Measurements from ENCODE around the gene MCCC1. TPM values are rescaled to one million over a fixed set of nuclear protein-coding genes. Genes with fewer than 3 reads are reported as not detected.

MCCC1 gene
- total RNA-seq, 4 donors from 2014 or later = 11.5 to 24.5 (median 20.6) TPM

GRCh38 chr3:182989566-182989965 is 109.7 kb downstream of the MCCC1 start:
- no peaks in the 10 kb centered on the region for H3K27me3 ChIP-seq

GRCh38 chr3:182986021-182986420 is 113.3 kb downstream of the MCCC1 start:
- in situ Hi-C loops (cut with MboI; ENCODE audit: low sequenced_read_pairs in 4 of 4) (no loop called here), intact Hi-C loops (cut with DNase I; ENCODE audit: low total_unique reads) (no loop called here)
- TF ChIP-seq, protein P1, sequence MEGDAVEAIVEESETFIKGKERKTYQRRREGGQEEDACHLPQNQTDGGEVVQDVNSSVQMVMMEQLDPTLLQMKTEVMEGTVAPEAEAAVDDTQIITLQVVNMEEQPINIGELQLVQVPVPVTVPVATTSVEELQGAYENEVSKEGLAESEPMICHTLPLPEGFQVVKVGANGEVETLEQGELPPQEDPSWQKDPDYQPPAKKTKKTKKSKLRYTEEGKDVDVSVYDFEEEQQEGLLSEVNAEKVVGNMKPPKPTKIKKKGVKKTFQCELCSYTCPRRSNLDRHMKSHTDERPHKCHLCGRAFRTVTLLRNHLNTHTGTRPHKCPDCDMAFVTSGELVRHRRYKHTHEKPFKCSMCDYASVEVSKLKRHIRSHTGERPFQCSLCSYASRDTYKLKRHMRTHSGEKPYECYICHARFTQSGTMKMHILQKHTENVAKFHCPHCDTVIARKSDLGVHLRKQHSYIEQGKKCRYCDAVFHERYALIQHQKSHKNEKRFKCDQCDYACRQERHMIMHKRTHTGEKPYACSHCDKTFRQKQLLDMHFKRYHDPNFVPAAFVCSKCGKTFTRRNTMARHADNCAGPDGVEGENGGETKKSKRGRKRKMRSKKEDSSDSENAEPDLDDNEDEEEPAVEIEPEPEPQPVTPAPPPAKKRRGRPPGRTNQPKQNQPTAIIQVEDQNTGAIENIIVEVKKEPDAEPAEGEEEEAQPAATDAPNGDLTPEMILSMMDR (IDR thresholded peaks at IDR 0.05 in 4 of 5, conservative IDR thresholded peaks at IDR 0.05 in 1 of 5) = no peak
- TF ChIP-seq POLR2A (IDR thresholded peaks at IDR 0.05) = no peak
- Histone ChIP-seq H3K36me3 (no peaks in the 10 kb centered on the region), H3K4me1 (peaks cover 3 to 8% of the 10 kb centered on the region in 2 donors), H3K27me3 (no peaks in the 10 kb centered on the region), H3K27ac (no peak overlapping the region), H3K4me3 (no peak overlapping the region), H3K9me3 (no peaks in the 10 kb centered on the region)
- no peak for DNase-seq
- no peak for ATAC-seq

More at GRCh38 chr3:182989566-182989965, 109.7 kb downstream of the MCCC1 start:
- no peaks in the 10 kb centered on the region for H3K4me1 ChIP-seq
- DNase-seq (no peak), ATAC-seq (peak in 1 of 2 donors; percentile 21)
- intact Hi-C loops (cut with DNase I; ENCODE audit: low total_unique reads) (no loop called here), in situ Hi-C loops (cut with MboI; ENCODE audit: low sequenced_read_pairs in 4 of 4) (no loop called here)
- no peak overlapping the region for H3K27ac ChIP-seq
- TF ChIP-seq POLR2A (IDR thresholded peaks at IDR 0.05) = no peak
- TF ChIP-seq, protein P1 (IDR thresholded peaks at IDR 0.05 in 4 of 5, conservative IDR thresholded peaks at IDR 0.05 in 1 of 5) = no peak
- no peaks in the 10 kb centered on the region for H3K36me3 ChIP-seq
- H3K9me3 ChIP-seq = no peaks in the 10 kb centered on the region
- no peak overlapping the region for H3K4me3 ChIP-seq

GRCh38 chr3:182983876-182984275 is 115.4 kb downstream of the MCCC1 start:
- Histone ChIP-seq H3K27me3 (no peaks in the 10 kb centered on the region), H3K4me1 (peaks cover 11% of the 10 kb centered on the region in 2 donors), H3K27ac (no peak overlapping the region), H3K9me3 (no peaks in the 10 kb centered on the region), H3K4me3 (no peak overlapping the region), H3K36me3 (no peaks in the 10 kb centered on the region)
- no peak for DNase-seq
- in situ Hi-C loops (cut with MboI; ENCODE audit: low sequenced_read_pairs in 4 of 4) (no loop called here), intact Hi-C loops (cut with DNase I; ENCODE audit: low total_unique reads) (loop anchor here (5.0 kb wide), 1 partner anchor 57 kb away; no protein-coding TSS in a partner anchor)
- no peak for ATAC-seq
- TF ChIP-seq, protein P1 (IDR thresholded peaks at IDR 0.05 in 4 of 5, conservative IDR thresholded peaks at IDR 0.05 in 1 of 5) = no peak
- TF ChIP-seq POLR2A (IDR thresholded peaks at IDR 0.05) = no peak

DNA sequence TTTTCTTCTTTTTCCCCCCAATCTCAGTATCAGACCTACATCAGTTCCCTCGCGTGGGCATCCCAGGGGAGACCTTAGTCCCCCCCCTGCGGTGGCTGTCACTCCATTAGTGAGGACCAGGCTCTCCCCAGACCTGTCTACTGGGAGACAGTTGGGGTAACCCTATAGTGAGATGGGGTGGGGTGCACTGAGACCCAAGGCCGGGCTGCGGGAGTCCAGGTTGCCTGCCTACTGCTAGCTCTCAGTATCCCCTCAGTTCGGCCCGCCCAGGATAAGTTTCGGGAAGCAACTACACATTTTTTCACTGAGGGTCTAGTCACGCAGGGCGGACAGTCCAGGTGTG is 118.3 kb downstream of the MCCC1 start:
- TF ChIP-seq POLR2A (IDR thresholded peaks at IDR 0.05) = no peak
- TF ChIP-seq, protein P1 (IDR thresholded peaks at IDR 0.05 in 4 of 5, conservative IDR thresholded peaks at IDR 0.05 in 1 of 5) = no peak
- in situ Hi-C loops (cut with MboI; ENCODE audit: low sequenced_read_pairs in 4 of 4) (no loop called here), intact Hi-C loops (cut with DNase I; ENCODE audit: low total_unique reads) (loop anchor here (5.0 kb wide), 1 partner anchor 54 kb away; no protein-coding TSS in a partner anchor)
- Histone ChIP-seq H3K36me3 (no peaks in the 10 kb centered on the region), H3K27ac (peak overlapping the region; percentile 87 to 96 (median 95)), H3K4me3 (peak overlapping the region; percentile 71 to 97 (median 82)), H3K4me1 (peaks cover 33 to 35% of the 10 kb centered on the region in 2 donors), H3K9me3 (no peaks in the 10 kb centered on the region), H3K27me3 (no peaks in the 10 kb centered on the region)
- DNase-seq (no peak), ATAC-seq (peak in 1 of 2 donors; percentile 6)

Measured in gastrocnemius medialis (tissue), 4 donors.